ENCODE data around the gene SLC26A4. TPM values are rescaled to one million over a fixed set of nuclear protein-coding genes. Genes with fewer than 3 reads are reported as not detected.
A peak's percentile ranks its signal among the peaks of the same experiment; 100 is the strongest.

SLC26A4 gene
- total and polyA plus RNA-seq, 9 of the 15 experiments (the other 6 are each of a cell fraction or from before 2014, with no cell fraction given): 0.09 to 1.2 (median 0.33) TPM

- TF ChIP-seq USF1 (CRISPR knock-in tag; IDR thresholded peaks at IDR 0.05): no peak
- no peak for TF ChIP-seq ARHGAP35 (IDR thresholded peaks at IDR 0.05; ENCODE audit: partially characterized antibody)
- TF ChIP-seq MCM5 (IDR thresholded peaks at IDR 0.05; ENCODE audit: low read depth): no peak
- TF ChIP-seq MTA3 (IDR thresholded peaks at IDR 0.05; ENCODE audit: borderline replicate concordance): peak; percentile 87; the same call in 1 of the 2 replicates
- no peak for TF ChIP-seq PTTG1 (tag; IDR thresholded peaks at IDR 0.05; ENCODE audit: low read depth)
- no peak for TF ChIP-seq ZNF586 (CRISPR knock-in tag; conservative IDR thresholded peaks at IDR 0.05)
- TF ChIP-seq STAG1 (CRISPR knock-in tag; IDR thresholded peaks at IDR 0.05; ENCODE audit: borderline replicate concordance): 0 out of 2 replicates have a peak, but pooled peaks have one; percentile 47
- TF ChIP-seq AFF4 (CRISPR knock-in tag; IDR thresholded peaks at IDR 0.05): peak; percentile 91
- TF ChIP-seq RERE (CRISPR knock-in tag; IDR thresholded peaks at IDR 0.05; ENCODE audit: borderline replicate concordance): peak; percentile 76; the same call in 1 of the 2 replicates
- TF ChIP-seq ZNF232 (CRISPR knock-in tag; IDR thresholded peaks at IDR 0.05): peak; percentile 91; the same call in 1 of the 2 replicates
- peak; percentile 99 for TF ChIP-seq LCOR (CRISPR knock-in tag; IDR thresholded peaks at IDR 0.05)
- TF ChIP-seq POLR3G (IDR thresholded peaks at IDR 0.05; ENCODE audit: extremely low read depth, insufficient read length, insufficient replicate concordance): no peak
- no peak for TF ChIP-seq IRF9 (tag; IDR thresholded peaks at IDR 0.05)
- no peak for TF ChIP-seq HNRNPUL1 (IDR thresholded peaks at IDR 0.05; ENCODE audit: low read length)
- peak; percentile 93 for TF ChIP-seq GATAD2B (IDR thresholded peaks at IDR 0.05; ENCODE audit: borderline replicate concordance)
- no peak for TF ChIP-seq ZNF445 (CRISPR knock-in tag; IDR thresholded peaks at IDR 0.05; ENCODE audit: low read depth)
- peak; percentile 98 for TF ChIP-seq GTF2E2 (tag; IDR thresholded peaks at IDR 0.05)
Observed at GRCh38 chr7:107743567-107744344, 83.1 kb downstream of the SLC26A4 start, which contains the start of gene CBLL1 (continued).
